Parathyroid adenoma (tissue), 2 donors: Measurements from ENCODE around the gene COL2A1.

Experiments used
- H2AFZ ChIP-seq: fragments of 300-600 bp; sonication (generic); one replicate; pipeline ENCODE4 v1.7.0; 2017; ENCODE audit warnings: antibody characterized with exemption, mild to moderate bottlenecking
- H3K27ac ChIP-seq: fragments of 300-600 bp; sonication (generic); one replicate; pipeline ENCODE4 v1.7.0; 2017
- H3K27me3 ChIP-seq: fragments of 300-600 bp; sonication (generic); one replicate; pipeline ENCODE4 v1.7.0; 2017; ENCODE audit warnings: low read length; ENCODE audit not compliant: control insufficient read depth, insufficient read depth
- H3K36me3 ChIP-seq: fragments of 300-600 bp; sonication (generic); one replicate; pipeline ENCODE4 v1.7.0; 2017; ENCODE audit warnings: low read length; ENCODE audit not compliant: control insufficient read depth, insufficient read depth
- H3K4me1 ChIP-seq: fragments of 300-600 bp; sonication (generic); one replicate; pipeline ENCODE4 v1.7.0; 2017; ENCODE audit warnings: control low read depth
- H3K4me2 ChIP-seq: fragments of 300-600 bp; sonication (generic); one replicate; pipeline ENCODE4 v1.7.0; 2017; ENCODE audit warnings: low read length
- H3K4me3 ChIP-seq: fragments of 300-600 bp; sonication (generic); one replicate; pipeline ENCODE4 v1.7.0; 2017; ENCODE audit warnings: low read depth, low read length
- H3K79me2 ChIP-seq: fragments of 300-600 bp; sonication (generic); one replicate; pipeline ENCODE4 v1.7.0; 2017; ENCODE audit warnings: control low read depth
- H3K9ac ChIP-seq: fragments of 300-600 bp; sonication (generic); one replicate; pipeline ENCODE4 v1.7.0; 2017; ENCODE audit warnings: mild to moderate bottlenecking
- H3K9me3 ChIP-seq: fragments of 300-600 bp; sonication (generic); one replicate; pipeline ENCODE4 v1.7.0; 2017; ENCODE audit warnings: low read length; ENCODE audit not compliant: control insufficient read depth
- CTCF ChIP-seq: fragments of 300-600 bp; sonication (generic); IDR thresholded peaks from one replicate; pipeline ENCODE4 v1.7.0; 2017; ENCODE audit warnings: antibody characterized with exemption, mild to moderate bottlenecking
- donor health status: primary hyperparathyroidism.

Gene COL2A1

GRCh38 chr12:47942614-47943225 is 61.6 kb downstream of the COL2A1 start:
- no peaks in the 10 kb centered on the region for H3K36me3 ChIP-seq
- H3K4me3 ChIP-seq = peak overlapping the region; percentile 64
- peak overlapping the region; percentile 92 for H3K4me2 ChIP-seq
- H3K27me3 ChIP-seq = no peaks in the 10 kb centered on the region
- H3K9ac ChIP-seq = peak overlapping the region; percentile 92
- H3K4me1 ChIP-seq = peaks cover 50% of the 10 kb centered on the region
- H2AFZ ChIP-seq = peak overlapping the region; percentile 77
- TF ChIP-seq CTCF = no peak
- peak overlapping the region; percentile 100 for H3K27ac ChIP-seq
- H3K79me2 ChIP-seq = no peaks in the 10 kb centered on the region
- no peaks in the 10 kb centered on the region for H3K9me3 ChIP-seq

- peak overlapping the region; percentile 64 for H3K4me3 ChIP-seq
Observed at GRCh38 chr12:47941871-47942613, 62.2 kb downstream of the COL2A1 start.

GRCh38 chr12:47941475-47941780 is 62.8 kb downstream of the COL2A1 start:
- H2AFZ ChIP-seq = no peak overlapping the region
- no peaks in the 10 kb centered on the region for H3K9me3 ChIP-seq
- H3K9ac ChIP-seq = peak overlapping the region; percentile 50
- H3K36me3 ChIP-seq = no peaks in the 10 kb centered on the region
- peak overlapping the region; percentile 64 for H3K4me3 ChIP-seq
- no peaks in the 10 kb centered on the region for H3K79me2 ChIP-seq
- H3K27ac ChIP-seq = peak overlapping the region; percentile 100
- H3K4me1 ChIP-seq = peaks cover 48% of the 10 kb centered on the region
- TF ChIP-seq CTCF = no peak
- H3K27me3 ChIP-seq = no peaks in the 10 kb centered on the region
- H3K4me2 ChIP-seq = peak overlapping the region; percentile 71

More at GRCh38 chr12:47941871-47942613, 62.2 kb downstream of the COL2A1 start:
- peak overlapping the region; percentile 50 for H3K9ac ChIP-seq
- peak; percentile 67 for TF ChIP-seq CTCF
- no peaks in the 10 kb centered on the region for H3K27me3 ChIP-seq
- H3K79me2 ChIP-seq = no peaks in the 10 kb centered on the region
- H3K27ac ChIP-seq = peak overlapping the region; percentile 100
- H2AFZ ChIP-seq = peak overlapping the region; percentile 76
- peaks cover 50% of the 10 kb centered on the region for H3K4me1 ChIP-seq
- no peaks in the 10 kb centered on the region for H3K36me3 ChIP-seq
- no peaks in the 10 kb centered on the region for H3K9me3 ChIP-seq
- peak overlapping the region; percentile 92 for H3K4me2 ChIP-seq

- no peak for TF ChIP-seq CTCF
Observed at GRCh38 chr12:47940773-47941474, 63.4 kb downstream of the COL2A1 start.

More at GRCh38 chr12:47940773-47941474, 63.4 kb downstream of the COL2A1 start:
- peak overlapping the region; percentile 100 for H3K27ac ChIP-seq
- no peak overlapping the region for H3K9ac ChIP-seq
- no peaks in the 10 kb centered on the region for H3K9me3 ChIP-seq
- no peaks in the 10 kb centered on the region for H3K36me3 ChIP-seq
- H3K79me2 ChIP-seq = no peaks in the 10 kb centered on the region
- H3K4me2 ChIP-seq = peak overlapping the region; percentile 71
- H3K4me3 ChIP-seq = no peak overlapping the region
- H2AFZ ChIP-seq = no peak overlapping the region
- no peaks in the 10 kb centered on the region for H3K27me3 ChIP-seq
- H3K4me1 ChIP-seq = peaks cover 49% of the 10 kb centered on the region
